ENCODE data around the gene POU6F2. TPM values are rescaled to one million over a fixed set of nuclear protein-coding genes. Genes with fewer than 3 reads are reported as not detected.

Gene POU6F2
- total RNA-seq, 1 experiment from 2014 or later: 0.19 TPM

- no TSS peak for BruUV-seq (replicated peaks)
- ChIA-PET POLR2A (no interaction called here), CTCF (no interaction called here)
- H3K27ac Mint-ChIP-seq (ENCODE audit: low read depth, unreplicated experiment): no peak overlapping the region
- no peak for DNase-seq (ENCODE audit: unreplicated experiment)
- peaks cover 72% of the 10 kb centered on the region for H3K27me3 Mint-ChIP-seq (ENCODE audit: insufficient read depth, unreplicated experiment)
- no peaks in the 10 kb centered on the region for H3K4me1 Mint-ChIP-seq (ENCODE audit: insufficient read depth, unreplicated experiment)
- TF ChIP-seq CTCF (IDR thresholded peaks at IDR 0.05; ENCODE audit: unreplicated experiment): no peak
- no peaks in the 10 kb centered on the region for H3K36me3 Mint-ChIP-seq (ENCODE audit: insufficient read depth, unreplicated experiment)
- intact Hi-C loops (cut with micrococcal nuclease): no loop called here
- H3K9me3 Mint-ChIP-seq (ENCODE audit: unreplicated experiment): no peaks in the 10 kb centered on the region
- H3K4me3 Mint-ChIP-seq (ENCODE audit: unreplicated experiment): no peak overlapping the region
Measured at GRCh38 chr7:39130274-39130673, 152.6 kb downstream of the POU6F2 start.

- no peaks in the 10 kb centered on the region for H3K9me3 Mint-ChIP-seq (ENCODE audit: unreplicated experiment)
- TF ChIP-seq CTCF (IDR thresholded peaks at IDR 0.05; ENCODE audit: unreplicated experiment): no peak
- H3K27me3 Mint-ChIP-seq (ENCODE audit: insufficient read depth, unreplicated experiment): peaks cover 65% of the 10 kb centered on the region
- no peak overlapping the region for H3K27ac Mint-ChIP-seq (ENCODE audit: low read depth, unreplicated experiment)
- ChIA-PET CTCF (interaction anchor here (0.7 kb wide), 1 partner anchor 127 kb away, joined by 3 read pairs; no protein-coding TSS in a partner anchor), POLR2A (no interaction called here)
- no peaks in the 10 kb centered on the region for H3K4me1 Mint-ChIP-seq (ENCODE audit: insufficient read depth, unreplicated experiment)
- no peak for DNase-seq (ENCODE audit: unreplicated experiment)
- no TSS peak for BruUV-seq (replicated peaks)
- H3K4me3 Mint-ChIP-seq (ENCODE audit: unreplicated experiment): no peak overlapping the region
- intact Hi-C loops (cut with micrococcal nuclease): no loop called here
- no peaks in the 10 kb centered on the region for H3K36me3 Mint-ChIP-seq (ENCODE audit: insufficient read depth, unreplicated experiment)
Measured at GRCh38 chr7:39130857-39131526, 153.3 kb downstream of the POU6F2 start.

- no peaks in the 10 kb centered on the region for H3K36me3 Mint-ChIP-seq (ENCODE audit: insufficient read depth, unreplicated experiment)
- no peak for TF ChIP-seq CTCF (IDR thresholded peaks at IDR 0.05; ENCODE audit: unreplicated experiment)
- no peaks in the 10 kb centered on the region for H3K9me3 Mint-ChIP-seq (ENCODE audit: unreplicated experiment)
- H3K27ac Mint-ChIP-seq (ENCODE audit: low read depth, unreplicated experiment): no peak overlapping the region
- ChIA-PET POLR2A (no interaction called here), CTCF (no interaction called here)
- no peak for DNase-seq (ENCODE audit: unreplicated experiment)
- H3K4me3 Mint-ChIP-seq (ENCODE audit: unreplicated experiment): no peak overlapping the region
- BruUV-seq (replicated peaks): no TSS peak
- intact Hi-C loops (cut with micrococcal nuclease): no loop called here
- no peaks in the 10 kb centered on the region for H3K4me1 Mint-ChIP-seq (ENCODE audit: insufficient read depth, unreplicated experiment)
- H3K27me3 Mint-ChIP-seq (ENCODE audit: insufficient read depth, unreplicated experiment): peaks cover 51% of the 10 kb centered on the region
Measured at GRCh38 chr7:39132306-39132705, 154.6 kb downstream of the POU6F2 start.

GRCh38 chr7:39133088-39133487 lies 155.4 kb downstream of the POU6F2 start:
- Mint-ChIP-seq H3K4me3 (ENCODE audit: unreplicated experiment) (no peak overlapping the region), H3K27me3 (ENCODE audit: insufficient read depth, unreplicated experiment) (peaks cover 44% of the 10 kb centered on the region)
- CTCF ChIA-PET: no interaction called here

More at GRCh38 chr7:39133088-39133487, 155.4 kb downstream of the POU6F2 start:
- no peaks in the 10 kb centered on the region for H3K36me3 Mint-ChIP-seq (ENCODE audit: insufficient read depth, unreplicated experiment)
- no peak overlapping the region for H3K27ac Mint-ChIP-seq (ENCODE audit: low read depth, unreplicated experiment)
- intact Hi-C loops (cut with micrococcal nuclease): no loop called here
- POLR2A ChIA-PET: no interaction called here
- TF ChIP-seq CTCF (IDR thresholded peaks at IDR 0.05; ENCODE audit: unreplicated experiment): no peak
- no TSS peak for BruUV-seq (replicated peaks)
- no peaks in the 10 kb centered on the region for H3K9me3 Mint-ChIP-seq (ENCODE audit: unreplicated experiment)
- no peaks in the 10 kb centered on the region for H3K4me1 Mint-ChIP-seq (ENCODE audit: insufficient read depth, unreplicated experiment)
- no peak for DNase-seq (ENCODE audit: unreplicated experiment)

Measured in MCF 10A (cell line).